CD1c-positive myeloid dendritic cell (primary cell): ENCODE data around the gene HCN1.

ENCODE experiments used
- DNase-seq: peaks from one replicate; pipeline ENCODE4 v3.0.0-alpha.2; 2016; ENCODE audit errors: extremely low spot score

Gene HCN1

DNA sequence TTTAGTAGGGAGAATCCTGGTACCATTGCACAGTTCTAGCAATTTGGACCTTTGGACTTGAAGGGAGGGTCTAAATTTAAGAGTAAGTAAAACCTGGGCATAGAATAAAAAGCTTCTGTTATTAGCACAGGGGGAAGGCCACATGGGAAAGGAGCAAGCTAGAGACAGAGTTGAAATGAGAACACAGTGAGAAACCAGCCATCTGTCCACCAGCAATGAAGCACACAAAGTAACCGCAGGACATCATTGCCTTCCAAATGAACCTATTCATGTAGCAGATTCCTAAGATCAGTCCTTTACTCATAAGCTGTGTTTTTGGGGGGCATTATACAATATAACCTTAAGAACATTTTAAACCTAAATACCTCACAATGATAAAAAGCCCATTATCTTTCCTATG, 407.4 kb downstream of the HCN1 start:
- no peak for DNase-seq

DNA sequence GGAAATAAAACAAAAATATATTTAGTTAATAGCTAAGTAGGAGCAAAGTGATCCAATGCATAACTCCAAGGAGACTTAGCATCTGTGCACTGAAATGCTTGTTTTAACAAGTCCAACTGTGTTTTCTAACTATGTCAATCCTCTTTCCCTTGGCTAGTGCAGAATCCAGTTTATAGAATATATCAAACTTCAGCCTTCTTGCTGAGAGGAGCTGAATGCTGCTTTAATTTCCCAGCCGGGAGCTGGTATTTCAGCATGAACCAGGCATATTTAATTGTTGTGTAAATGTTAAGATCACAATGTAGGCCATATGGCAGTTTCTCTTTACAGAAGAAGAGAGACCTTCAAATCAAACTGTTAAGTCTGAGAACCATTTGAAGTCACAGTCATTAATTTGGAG, 411.7 kb downstream of the HCN1 start:
- DNase-seq, result no peak

DNA sequence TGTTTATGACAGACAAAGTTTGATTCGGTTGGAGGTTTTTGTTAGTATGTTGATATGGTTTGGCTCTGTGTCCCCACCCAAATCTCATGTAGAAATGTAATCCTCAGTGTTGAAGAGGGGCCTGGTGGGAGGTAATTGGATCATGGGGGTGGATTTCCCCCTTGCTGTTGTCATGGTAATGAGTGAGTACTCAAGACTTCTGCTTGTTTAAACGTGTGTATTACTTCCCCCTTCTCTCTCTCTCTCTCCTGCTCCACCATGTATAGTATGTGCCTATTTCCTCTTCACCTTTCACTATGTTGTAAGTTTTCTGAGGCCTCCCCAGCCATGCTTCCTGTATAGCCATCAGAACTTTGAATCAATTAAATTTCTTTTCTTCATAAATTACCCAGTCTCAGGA, 415.1 kb downstream of the HCN1 start:
- DNase-seq, result no peak

DNA sequence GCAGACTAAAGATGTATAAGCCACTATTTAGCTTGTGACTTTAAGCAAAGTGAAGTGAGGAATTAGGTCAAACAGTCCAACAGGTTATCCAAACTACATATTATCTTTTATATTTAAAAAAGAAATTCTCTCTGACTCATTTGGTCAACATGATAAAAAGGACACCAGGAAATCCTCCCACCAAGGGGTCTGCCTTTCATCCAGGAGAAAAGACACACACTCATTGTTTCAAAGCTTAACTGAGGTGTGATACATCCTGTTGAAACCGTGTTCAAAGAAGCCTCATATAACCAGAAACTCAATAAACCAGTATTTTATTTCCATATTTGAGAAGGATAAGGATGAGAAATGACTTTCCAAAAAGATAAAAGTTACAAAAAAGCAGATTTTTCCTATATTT, 417.1 kb downstream of the HCN1 start:
- no peak for DNase-seq

DNA sequence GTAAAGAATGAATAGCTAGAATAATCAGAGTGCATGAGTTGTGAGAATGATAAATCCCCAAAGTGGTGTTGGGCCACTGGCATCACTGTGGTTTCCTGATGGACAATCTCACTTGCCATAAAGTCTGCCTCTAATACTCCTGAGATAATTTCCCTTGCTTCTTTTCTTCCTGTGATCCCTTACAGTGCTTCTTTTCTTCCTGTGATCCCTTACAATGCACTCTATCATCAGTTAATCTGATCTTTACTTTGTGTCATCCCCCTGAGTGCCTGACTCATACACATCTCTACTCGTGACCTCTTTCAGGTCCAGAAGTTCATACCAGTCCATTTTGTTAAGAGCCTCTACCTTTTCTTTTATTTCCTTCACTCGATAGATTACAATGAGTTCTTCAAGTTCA, 418.3 kb downstream of the HCN1 start:
- DNase-seq, result no peak

DNA sequence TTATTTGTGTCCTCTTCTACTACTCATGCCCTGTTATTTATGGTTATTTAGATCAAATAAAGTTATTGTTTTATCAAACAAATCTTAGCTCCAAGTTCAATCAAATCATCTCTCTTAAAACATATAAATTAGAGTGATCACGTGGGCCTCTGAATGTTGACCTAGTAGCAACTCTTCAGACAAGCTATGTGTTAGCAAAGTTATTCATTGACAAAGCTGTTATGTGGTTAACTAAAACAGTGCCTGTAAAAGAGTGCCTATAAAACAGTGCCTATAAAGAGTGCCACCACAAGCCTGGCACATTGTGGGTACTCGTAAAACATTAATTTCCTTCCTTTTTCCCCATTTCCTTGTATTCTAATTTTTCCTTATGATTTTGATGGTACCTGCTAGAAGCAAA, 421.9 kb downstream of the HCN1 start:
- no peak for DNase-seq

DNA sequence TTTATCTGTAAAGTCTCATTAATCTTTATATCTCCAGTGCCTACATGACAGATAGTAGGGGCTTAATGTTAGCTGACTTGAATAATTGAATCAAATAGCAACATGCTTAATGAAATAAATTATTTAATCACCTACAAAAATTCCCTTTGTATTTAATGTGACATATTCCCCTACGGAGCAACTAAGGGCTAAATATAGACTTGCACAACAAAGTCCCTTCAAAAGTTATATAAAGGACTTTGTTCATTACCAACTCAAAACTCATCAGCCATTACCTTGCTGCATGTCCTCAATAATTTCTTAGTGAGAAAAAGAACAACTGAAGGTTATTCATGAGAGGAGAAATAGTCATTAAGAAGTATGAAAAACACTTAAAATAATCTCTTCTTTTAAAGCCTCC, 424.6 kb downstream of the HCN1 start:
- no peak for DNase-seq

DNA sequence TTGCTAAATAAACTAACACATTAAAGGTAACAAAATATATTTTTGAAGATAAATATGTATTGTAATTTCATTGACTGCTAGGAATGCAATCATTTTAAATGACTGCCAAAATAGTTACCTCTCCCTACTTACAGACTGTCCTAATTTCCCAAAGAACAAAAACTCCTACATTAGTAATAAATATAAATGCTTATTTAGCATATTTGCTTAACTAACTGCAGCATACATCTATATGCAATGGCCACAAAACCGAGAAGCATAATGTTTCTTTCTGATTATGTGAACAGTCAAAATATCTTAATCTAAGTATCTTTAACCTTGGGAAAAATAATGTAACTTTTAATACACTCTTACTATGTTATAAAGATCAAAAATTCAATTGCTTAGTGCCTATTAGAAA, 431.7 kb downstream of the HCN1 start:
- DNase-seq, result no peak

DNA sequence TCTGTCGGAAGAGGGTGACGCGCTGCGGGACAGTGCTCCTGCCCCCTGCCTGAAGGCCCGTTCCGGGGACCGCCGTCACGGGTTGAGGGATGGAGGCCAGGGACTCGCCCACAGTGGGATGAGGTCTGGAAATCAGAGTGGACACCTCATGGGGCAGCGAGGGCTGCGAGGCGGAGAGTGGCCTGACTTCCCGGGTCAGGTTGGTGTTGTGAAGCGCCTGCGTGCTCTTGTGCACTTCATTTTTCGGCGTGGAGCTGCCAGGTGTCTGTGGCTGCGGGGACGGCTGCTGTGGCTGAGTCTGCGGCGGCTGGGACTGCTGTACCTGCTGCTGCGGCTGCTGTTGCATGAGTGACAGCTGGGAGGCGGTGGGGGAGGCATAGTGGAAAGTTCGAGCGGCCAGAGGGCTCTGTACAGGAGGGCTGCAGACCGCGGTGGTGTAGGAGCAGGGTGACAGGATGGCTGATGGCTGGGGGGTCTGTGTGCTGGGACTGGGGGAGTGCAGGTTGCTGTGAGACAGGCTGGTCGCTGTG, 434.1 kb downstream of the HCN1 start:
- no peak for DNase-seq

DNA sequence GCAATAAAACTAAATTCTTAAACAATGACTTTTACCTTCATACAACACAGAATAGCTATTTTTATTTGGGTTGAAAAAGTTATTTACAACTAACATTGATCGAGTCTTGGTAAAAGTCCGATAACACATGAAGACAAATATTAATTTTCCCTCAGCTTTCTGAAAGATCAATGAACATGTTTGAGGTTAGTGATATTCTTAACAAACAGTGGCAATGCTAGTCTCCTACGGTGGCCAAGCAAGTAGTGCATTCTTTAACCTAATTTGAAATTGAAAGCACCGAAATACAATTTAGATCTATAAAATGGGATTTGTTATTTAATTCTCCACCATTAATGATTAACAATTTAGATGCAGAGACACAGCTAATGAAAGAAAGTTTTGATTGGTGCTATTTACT, 435.1 kb downstream of the HCN1 start:
- no peak for DNase-seq

DNA sequence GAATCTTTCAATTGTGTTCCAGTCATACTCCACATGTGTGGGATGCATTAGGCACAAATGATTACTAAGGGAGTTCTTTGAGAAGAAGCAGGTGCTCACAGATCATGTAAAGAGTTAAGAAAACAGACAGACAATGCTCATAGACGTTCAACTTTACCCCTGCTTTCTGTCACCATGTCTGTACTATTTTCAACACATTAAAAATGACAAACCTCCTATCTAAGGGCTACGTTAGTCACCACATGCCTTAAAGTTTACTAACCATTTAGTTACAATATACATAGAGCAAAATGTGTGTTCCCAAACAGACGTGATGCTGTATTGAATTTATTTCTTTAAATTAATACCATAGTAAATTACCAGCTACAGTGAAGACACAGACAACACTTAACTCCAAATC, 435.9 kb downstream of the HCN1 start:
- no peak for DNase-seq

DNA sequence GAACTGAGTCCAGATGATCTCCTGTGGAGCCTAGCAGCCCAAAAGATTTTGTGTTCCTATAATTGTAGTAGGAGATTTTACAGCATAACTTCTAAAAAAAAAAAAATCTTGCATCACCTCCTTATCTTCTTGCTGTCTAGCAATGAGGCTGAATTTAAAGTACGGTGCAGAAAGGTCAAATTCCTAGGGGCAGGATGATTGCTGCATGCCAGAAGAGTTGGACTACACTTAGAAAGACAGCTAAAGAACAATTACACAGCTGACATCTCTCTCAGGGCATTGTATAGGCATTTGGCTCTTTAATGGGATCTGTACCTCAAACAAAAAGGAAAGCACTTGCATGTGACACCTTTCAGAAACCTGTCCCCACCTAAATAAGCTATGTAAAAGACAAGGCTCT, 443.2 kb downstream of the HCN1 start:
- no peak for DNase-seq

DNA sequence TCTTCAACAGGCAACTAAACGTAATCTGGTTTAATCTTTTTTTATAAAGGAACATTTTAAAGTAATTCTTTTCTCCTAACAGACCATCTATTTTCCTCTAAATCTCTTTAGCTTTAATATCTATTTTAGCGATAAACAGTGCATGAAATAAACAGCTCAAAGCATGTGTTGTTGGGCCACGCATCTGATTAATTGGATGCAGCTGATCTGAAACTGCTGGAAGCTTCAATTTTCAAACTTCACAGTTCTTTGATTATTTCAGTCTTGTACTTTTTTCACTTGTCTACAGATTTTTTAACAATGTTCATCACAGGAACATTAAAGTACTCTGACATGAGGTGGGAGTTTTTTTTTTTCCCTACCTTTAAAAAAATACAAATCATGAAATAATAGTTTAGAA, 443.6 kb downstream of the HCN1 start:
- no peak for DNase-seq

DNA sequence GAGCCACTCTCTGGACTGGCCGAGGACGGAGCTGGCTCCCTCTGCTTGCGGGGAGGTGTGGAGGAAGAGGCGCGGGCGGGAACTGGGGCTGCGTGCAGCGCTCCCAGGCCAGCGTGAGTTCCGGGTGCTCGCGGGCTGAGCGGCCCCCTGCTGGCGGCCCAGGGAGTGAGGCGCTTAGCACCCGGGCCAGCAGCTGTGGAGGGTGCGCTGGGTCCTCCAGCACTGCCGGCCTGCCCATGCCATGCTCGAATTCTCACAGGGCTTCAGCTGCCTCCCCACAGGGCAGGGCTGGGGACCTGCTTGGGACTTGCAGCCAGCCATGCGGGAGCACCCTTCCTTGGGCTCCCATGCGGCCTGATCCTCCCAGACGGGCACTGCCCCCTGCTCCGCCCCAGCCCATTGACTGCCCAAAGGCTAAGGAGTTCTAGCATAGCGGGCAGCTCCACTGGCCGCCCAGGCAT, 470.6 kb downstream of the HCN1 start:
- DNase-seq, result no peak

DNA sequence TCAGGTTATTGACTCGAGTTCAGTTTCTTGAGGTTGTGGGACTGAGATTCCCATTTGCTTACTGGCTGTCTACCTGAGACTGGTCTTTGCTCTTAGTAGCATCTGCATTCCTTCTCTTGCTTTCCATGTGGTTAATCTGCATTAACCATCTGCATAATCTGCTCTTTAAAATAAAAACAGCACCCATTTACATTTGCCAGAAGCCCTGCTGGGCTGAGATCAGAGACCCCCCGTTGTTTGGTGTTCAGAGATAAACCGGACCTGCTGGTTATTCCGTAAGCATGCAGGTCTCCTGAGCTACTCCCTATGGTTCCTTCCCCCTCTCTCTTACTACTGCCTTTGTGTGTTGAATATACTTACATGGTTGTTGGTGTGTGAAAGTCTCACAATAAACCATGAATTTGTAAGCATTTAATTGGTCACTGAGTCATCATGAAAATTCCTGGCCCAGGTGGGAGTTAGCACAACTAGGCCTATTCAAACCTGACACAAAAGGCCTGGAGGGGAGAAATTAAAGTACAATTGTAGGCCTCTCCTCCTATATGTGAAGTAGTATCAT, 490.7 kb downstream of the HCN1 start:
- no peak for DNase-seq
